B cell (primary cell): ENCODE measurements around the gene HK2. TPM values are rescaled to one million over a fixed set of nuclear protein-coding genes. Genes with fewer than 3 reads are reported as not detected.

Experiments
- ATAC-seq: fragments of 200-7000 bp; cut with Tn5 transposase; one replicate; pipeline ENCODE4 v1.10.0; 2021; ENCODE audit warnings: low read depth, mild to moderate bottlenecking, moderate number of reproducible peaks, moderate library complexity
- CTCF ChIA-PET: fragments of 350-600 bp; sonication (Branson Sonifier 250); formaldehyde crosslinking; loops from one replicate; lab custom pipeline; 2021; ENCODE audit warnings: antibody characterized with exemption, inconsistent platforms; lab: Charles Lee
- POLR2A ChIA-PET: fragments of 350-600 bp; sonication (Branson Sonifier 250); formaldehyde crosslinking; loops from one replicate; lab custom pipeline; 2021; ENCODE audit warnings: antibody characterized with exemption; lab: Charles Lee
- DNase-seq: peaks from one replicate; pipeline ENCODE4 v3.0.0; 2013
- H2AFZ ChIP-seq: 2 replicates; pipeline ENCODE4 v1.6.1; 2012; ENCODE audit warnings: mild to moderate bottlenecking, low read depth, low read length; ENCODE audit not compliant: insufficient read depth, poor library complexity, severe bottlenecking
- H3K27ac ChIP-seq, 2 donors: 1 replicate in 1 of 2; 2 replicates in 1 of 2; pipeline ENCODE4 v1.5.1; 2012 to 2013; ENCODE audit warnings: low read length in 2 of 2, mild to moderate bottlenecking in 2 of 2, moderate library complexity in 1 of 2
- H3K27me3 ChIP-seq, 4 experiments: fragments of 200-600 bp in 1 of 4; sonication (generic) in 1 of 4; replicated peaks in 1 of 4; 1 replicate in 2 of 4; 2 replicates in 2 of 4; pipeline versions ENCODE4 v1.6.1 to v1.7.0; 2013 to 2016; ENCODE audit warnings: low read length in 3 of 4, mild to moderate bottlenecking in 2 of 4, mixed read lengths in 1 of 4, moderate library complexity in 1 of 4; ENCODE audit not compliant: insufficient read depth in 4 of 4, control insufficient read depth in 3 of 4; ENCODE audit errors: control extremely low read depth in 1 of 4
- H3K36me3 ChIP-seq, 2 experiments: replicated peaks in 1 of 2; 1 replicate in 1 of 2; 2 replicates in 1 of 2; pipeline versions ENCODE4 v1.6.1 to v1.7.1; 2013; ENCODE audit warnings: low read length in 1 of 2; ENCODE audit not compliant: insufficient read depth in 2 of 2, control insufficient read depth in 1 of 2; ENCODE audit errors: control extremely low read depth in 1 of 2, extremely low read depth in 1 of 2
- H3K4me1 ChIP-seq, 2 donors: fragments of 200-600 bp in 1 of 2; sonication (generic) in 1 of 2; 1 replicate in 1 of 2; 2 replicates in 1 of 2; pipeline versions ENCODE4 v1.5.1 to v1.6.1; 2013 to 2017; ENCODE audit warnings: low read length in 2 of 2; ENCODE audit not compliant: control insufficient read depth in 2 of 2, insufficient read depth in 2 of 2
- H3K4me2 ChIP-seq: replicated peaks from 2 replicates; pipeline ENCODE3; 2012; ENCODE audit warnings: mild to moderate bottlenecking, low read depth, low read length; ENCODE audit not compliant: poor library complexity, severe bottlenecking
- H3K4me3 ChIP-seq, 5 experiments: fragments of 200-600 bp in 1 of 5; sonication (generic) in 1 of 5; 1 replicate in 3 of 5; 2 replicates in 2 of 5; pipeline versions ENCODE4 v1.5.1 to v1.7.0; 2011 to 2016; ENCODE audit warnings: low read length in 4 of 5, mild to moderate bottlenecking in 4 of 5, low read depth in 2 of 5, control low read depth in 1 of 5, moderate library complexity in 1 of 5; ENCODE audit not compliant: insufficient read depth in 1 of 5; ENCODE audit errors: control extremely low read depth in 1 of 5, extremely low read depth in 1 of 5
- H3K79me2 ChIP-seq: fragments of 200-600 bp; sonication (generic); one replicate; pipeline ENCODE4 v1.6.0; 2016; ENCODE audit warnings: low read length; ENCODE audit not compliant: control insufficient read depth, insufficient read depth
- H3K9ac ChIP-seq: fragments of 200-600 bp; sonication (generic); 2 replicates; pipeline ENCODE4 v1.6.1; 2017; ENCODE audit warnings: mild to moderate bottlenecking, low read length, moderate library complexity
- H3K9me3 ChIP-seq, 3 donors: one replicate each; pipeline versions ENCODE4 v1.6.1 to v1.7.1; 2013; ENCODE audit warnings: low read length in 2 of 3; ENCODE audit not compliant: control insufficient read depth in 2 of 3, insufficient read depth in 1 of 3; ENCODE audit errors: control extremely low read depth in 1 of 3
- H4K20me1 ChIP-seq: 2 replicates; pipeline ENCODE4 v1.6.0; 2012; ENCODE audit warnings: mild to moderate bottlenecking, low read length; ENCODE audit not compliant: insufficient read depth, control insufficient read depth, poor library complexity, severe bottlenecking
- H3K27ac Mint-ChIP-seq: one replicate; pipeline ENCODE4 v1.8.0; 2021; ENCODE audit warnings: mixed read lengths
- H3K27me3 Mint-ChIP-seq: one replicate; pipeline ENCODE4 v1.8.0; 2021; ENCODE audit warnings: mixed read lengths
- H3K4me1 Mint-ChIP-seq: one replicate; pipeline ENCODE4 v1.8.0; 2021; ENCODE audit warnings: mixed read lengths
- H3K4me3 Mint-ChIP-seq: one replicate; pipeline ENCODE4 v1.8.0; 2021; ENCODE audit warnings: mixed read lengths
- H3K9me3 Mint-ChIP-seq: one replicate; pipeline ENCODE4 v1.8.0; 2022; ENCODE audit warnings: mixed read lengths; ENCODE audit not compliant: insufficient read depth
- CTCF ChIP-seq: fragments of 200-600 bp; IDR thresholded peaks from one replicate; pipeline ENCODE4 v1.8.0; 2022; ENCODE audit warnings: antibody characterized with exemption, mild to moderate bottlenecking
- EZH2 ChIP-seq: IDR thresholded peaks from 2 replicates; pipeline ENCODE4 v1.6.1; 2012; ENCODE audit warnings: borderline replicate concordance, low read depth, mild to moderate bottlenecking, moderate library complexity, low read length; ENCODE audit not compliant: insufficient read depth, poor library complexity, severe bottlenecking
- WGBS: methylation state at CpG from one replicate; pipeline ENCODE4 v1.1.5; 2013; ENCODE audit warnings: missing lambda C conversion rate; ENCODE audit not compliant: insufficient coverage; 5-methylcytosine and 5-hydroxymethylcytosine counted together
- intact Hi-C: fragments of 100-400 bp; cut with micrococcal nuclease; formaldehyde crosslinking; loops from one replicate; pipeline ENCODE4 v1.10.0; 2022
- polyA plus RNA-seq: library from polyadenylated mRNA; depleted of rRNA; stranded (reverse); fragments of >200 nt; gene quantifications from 2 replicates; pipeline ENCODE4 v1.2.3, GENCODE V29; 2012
- total RNA-seq, 2 donors: library from RNA; stranded (reverse); fragments of 120-200 nt in 1 of 2; gene quantifications; 1 replicate in 1 of 2; 2 replicates in 1 of 2; pipeline versions ENCODE4 v1.2.3 to v1.2.4, GENCODE V29; 2013 to 2022

HK2 gene
- total and polyA plus RNA-seq, 2 donors (not counting 1 experiment from before 2014, with no cell fraction given) = 5.0 to 5.7 TPM

DNA sequence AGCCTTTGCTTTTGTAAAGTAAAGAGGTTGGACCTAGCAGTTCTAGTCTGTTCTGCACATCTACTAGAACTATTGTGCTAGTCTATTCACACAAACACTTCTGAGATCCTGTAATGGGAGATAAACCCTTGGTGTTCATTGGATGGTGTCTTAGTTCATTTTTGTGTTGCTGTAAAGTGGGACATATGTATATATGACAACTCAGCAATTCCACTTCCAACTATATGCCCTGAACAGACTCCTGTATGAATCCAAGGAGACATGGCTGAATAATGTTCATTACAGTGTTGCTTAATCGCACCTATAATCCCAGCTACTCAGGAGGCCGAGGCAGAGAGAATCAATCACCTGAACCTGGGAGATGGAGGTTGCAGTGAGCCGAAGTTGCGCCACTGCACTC is 23.3 kb downstream of the HK2 start:
- Mint-ChIP-seq H3K27ac (no peak overlapping the region), H3K9me3 (no peaks in the 10 kb centered on the region), H3K4me1 (peaks cover 3% of the 10 kb centered on the region), H3K27me3 (no peaks in the 10 kb centered on the region), H3K4me3 (no peak overlapping the region)
- 100% methylated on average over 1 of the region's 4 CpGs for WGBS
- Histone ChIP-seq H2AFZ (no peak overlapping the region), H3K27me3 (no peaks in the 10 kb centered on the region), H3K79me2 (peaks cover 56% of the 10 kb centered on the region), H3K27ac (no peak overlapping the region), H3K4me2 (no peak overlapping the region), H3K4me1 (peaks cover 1 to 2% of the 10 kb centered on the region in 2 donors), H3K4me3 (no peak overlapping the region), H3K36me3 (peaks cover 2 to 22% of the 10 kb centered on the region in 2 experiments), H3K9me3 (no peaks in the 10 kb centered on the region), H3K9ac (no peak overlapping the region), H4K20me1 (no peaks in the 10 kb centered on the region)
- CTCF ChIA-PET = interaction anchor here (1.1 kb wide), 1 partner anchor 143 kb away, joined by 3 read pairs; no protein-coding TSS in a partner anchor
- intact Hi-C loops = no loop called here
- POLR2A ChIA-PET = no interaction called here
- ATAC-seq (no peak), DNase-seq (no peak)
- no peak for TF ChIP-seq EZH2
- no peak for TF ChIP-seq CTCF

DNA sequence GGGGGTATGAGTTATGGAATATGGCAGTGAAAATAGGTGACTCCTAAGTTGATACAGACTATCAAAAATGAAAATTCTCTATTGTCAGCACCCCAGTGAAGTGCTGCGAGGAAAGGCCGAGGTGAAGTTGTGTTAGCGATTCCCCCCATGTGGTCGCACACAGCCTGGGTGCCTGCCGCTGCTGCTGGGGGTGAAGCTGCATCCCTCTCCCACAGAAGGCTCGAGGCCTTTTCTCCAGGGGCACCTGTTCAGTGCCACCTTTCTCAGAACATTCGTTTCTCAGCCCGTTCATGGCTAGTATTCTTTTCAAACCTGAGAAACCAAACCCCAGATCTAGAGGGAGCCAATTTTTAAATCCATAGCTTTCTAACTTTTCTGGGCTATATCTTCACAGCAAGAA is 23.8 kb downstream of the HK2 start:
- Histone ChIP-seq H3K36me3 (peaks cover 2 to 22% of the 10 kb centered on the region in 2 experiments), H3K27ac (no peak overlapping the region), H3K4me2 (no peak overlapping the region), H3K9ac (no peak overlapping the region), H3K9me3 (no peaks in the 10 kb centered on the region), H3K79me2 (peaks cover 53% of the 10 kb centered on the region), H3K27me3 (no peaks in the 10 kb centered on the region), H2AFZ (no peak overlapping the region), H4K20me1 (no peaks in the 10 kb centered on the region), H3K4me1 (peaks cover 2% of the 10 kb centered on the region in 2 donors), H3K4me3 (no peak overlapping the region)
- no peaks in the 10 kb centered on the region for H3K27me3 Mint-ChIP-seq
- no peak for TF ChIP-seq CTCF
- TF ChIP-seq EZH2 = no peak
- no peak for ATAC-seq
- ChIA-PET POLR2A (no interaction called here), CTCF (interaction anchor here (0.9 to 1.1 kb wide), 2 partner anchors 21 to 144 kb away, joined by 3 read pairs; no protein-coding TSS in a partner anchor)
- WGBS = 93% methylated on average over 8 of the region's 8 CpGs
- peaks cover 3% of the 10 kb centered on the region for H3K4me1 Mint-ChIP-seq
- no peaks in the 10 kb centered on the region for H3K9me3 Mint-ChIP-seq
- no peak overlapping the region for H3K27ac Mint-ChIP-seq
- no peak overlapping the region for H3K4me3 Mint-ChIP-seq
- no peak for DNase-seq
- intact Hi-C loops = no loop called here
